HG02610 (cell line): ENCODE results near the gene MOAP1.
"Not testable (repeated sequence)": the region's sequence is repeated elsewhere in the genome, so short reads cannot be mapped to it uniquely, and the experiment has no call there.

ENCODE experiments used
- ATAC-seq: cut with Tn5 transposase; IDR thresholded peaks from one replicate; pipeline ENCODE4 v1.9.1; 2021; ENCODE audit warnings: mild to moderate bottlenecking, moderate library complexity; ENCODE audit not compliant: unreplicated experiment

Gene MOAP1

GRCh38 chr14:93148979-93149378, 35.7 kb downstream of the MOAP1 start:
- no peak for ATAC-seq

GRCh38 chr14:93146119-93146518, 38.6 kb downstream of the MOAP1 start:
- no peak for ATAC-seq

DNA sequence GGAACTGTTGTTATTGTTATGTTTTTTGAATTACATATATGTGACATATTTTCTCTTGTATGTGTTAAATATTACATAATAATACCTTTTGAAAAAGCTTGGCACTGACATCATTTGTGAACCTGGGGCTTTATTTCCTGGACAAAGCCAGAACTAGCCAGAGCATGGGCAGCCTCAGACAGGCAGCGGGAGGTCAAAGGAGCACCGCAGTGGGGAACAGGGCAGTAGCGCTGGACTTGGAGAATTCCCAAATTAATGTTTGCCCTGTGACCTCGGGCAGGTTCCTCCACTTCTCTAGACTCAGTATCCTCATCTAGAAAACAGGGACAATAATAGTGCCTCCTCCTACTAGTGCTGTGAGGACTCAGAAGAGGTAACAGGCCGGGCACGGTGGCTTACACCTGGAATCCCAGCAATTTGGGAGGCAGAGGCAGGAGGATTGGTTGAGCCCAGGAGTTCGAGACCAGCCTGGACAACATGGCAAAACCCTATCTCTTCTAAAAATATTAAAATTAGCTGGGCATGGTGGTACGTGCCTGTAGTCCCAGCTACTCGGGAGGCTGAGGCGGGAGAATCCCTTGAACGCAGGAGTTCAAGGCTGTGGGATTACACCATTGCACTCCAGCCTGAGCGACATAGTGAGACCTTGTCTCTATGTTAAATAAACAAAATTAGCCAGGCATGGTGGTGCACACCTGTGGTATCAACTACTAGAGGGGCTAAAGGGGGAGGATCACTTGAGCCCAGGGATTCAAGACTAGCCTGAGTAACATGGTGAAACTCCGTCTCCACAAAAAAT, 41.6 kb downstream of the MOAP1 start:
- no peak for ATAC-seq

DNA sequence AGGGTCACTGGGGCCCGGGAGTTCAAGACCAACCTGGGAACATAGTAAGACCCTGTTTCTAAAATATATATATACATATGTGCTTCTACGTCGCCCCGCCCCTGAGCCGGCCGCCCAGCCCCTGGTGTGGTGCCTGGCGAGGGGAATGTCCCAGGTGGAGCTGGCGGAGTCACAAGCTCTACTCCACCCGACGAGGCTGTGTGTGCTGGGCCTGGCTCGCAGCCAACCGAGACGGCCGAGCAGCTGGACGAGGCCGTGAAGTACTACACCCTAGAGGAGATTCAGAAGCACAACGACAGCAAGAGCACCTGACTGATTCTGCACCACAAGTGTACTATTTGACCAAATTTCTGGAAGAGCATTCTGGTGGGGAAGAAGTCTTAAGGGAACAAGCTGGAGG, 46.8 kb downstream of the MOAP1 start:
- no peak for ATAC-seq

- ATAC-seq, result not testable (repeated sequence)
Measured at GRCh38 chr14:93136508-93136907, 48.2 kb downstream of the MOAP1 start.

DNA sequence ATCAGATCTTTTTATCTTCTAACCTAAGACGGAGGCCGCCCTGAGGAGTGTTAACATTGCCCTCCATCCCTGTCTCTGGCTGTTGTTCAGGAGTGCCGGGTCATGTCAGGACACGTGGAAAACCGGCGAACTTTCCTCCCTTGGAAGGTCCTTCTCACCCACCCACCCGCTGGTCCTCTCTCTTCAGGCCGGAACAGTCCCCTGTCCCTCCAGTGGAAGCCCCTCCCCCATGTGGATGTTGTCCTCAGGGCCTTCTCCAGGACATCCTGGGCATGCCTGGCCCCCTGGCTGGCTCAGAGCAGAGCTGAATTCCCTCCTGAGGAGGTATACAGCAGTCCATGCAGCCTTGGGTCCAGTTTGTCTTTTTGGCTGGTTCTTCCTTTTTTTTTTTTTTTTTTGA, 48.7 kb downstream of the MOAP1 start:
- no peak for ATAC-seq

DNA sequence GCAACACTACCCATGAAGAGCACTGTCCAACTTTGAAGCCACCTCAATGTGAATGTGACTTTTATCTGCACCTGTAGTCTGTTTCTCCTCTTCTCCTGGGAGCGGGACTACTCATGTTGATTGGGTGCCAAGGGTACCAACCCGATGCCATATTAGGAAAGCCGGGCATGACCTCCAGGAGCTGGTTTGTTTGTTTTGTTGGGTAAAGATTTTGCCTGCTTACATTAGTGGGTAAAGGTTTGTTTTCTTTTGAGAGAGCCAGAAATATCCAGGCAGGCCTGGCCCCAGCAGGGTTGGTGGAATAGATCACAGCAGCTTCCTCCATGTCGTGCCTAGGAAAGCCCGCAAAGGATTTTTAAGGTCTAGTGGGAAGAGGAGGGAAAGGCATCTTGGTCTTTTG, 49.3 kb downstream of the MOAP1 start:
- no peak for ATAC-seq

- ATAC-seq, result no peak
Measured at GRCh38 chr14:93133464-93133863, 51.2 kb downstream of the MOAP1 start.

GRCh38 chr14:93132472-93133065, 52.1 kb downstream of the MOAP1 start:
- no peak for ATAC-seq
